NCI-H2029 treated with DMSO at 0.1 percent for 48 hours (cell line): ENCODE measurements around the gene NDUFV2.
A peak's percentile ranks its signal among the peaks of the same experiment; 100 is the strongest.
"Not testable (repeated sequence)": the region's sequence is repeated elsewhere in the genome, so short reads cannot be mapped to it uniquely, and the experiment has no call there.

Experiments
- DNase-seq: peaks from one replicate; lab custom pipeline; 2025; lab: John Stamatoyannopoulos, UW

The NDUFV2 gene

DNA sequence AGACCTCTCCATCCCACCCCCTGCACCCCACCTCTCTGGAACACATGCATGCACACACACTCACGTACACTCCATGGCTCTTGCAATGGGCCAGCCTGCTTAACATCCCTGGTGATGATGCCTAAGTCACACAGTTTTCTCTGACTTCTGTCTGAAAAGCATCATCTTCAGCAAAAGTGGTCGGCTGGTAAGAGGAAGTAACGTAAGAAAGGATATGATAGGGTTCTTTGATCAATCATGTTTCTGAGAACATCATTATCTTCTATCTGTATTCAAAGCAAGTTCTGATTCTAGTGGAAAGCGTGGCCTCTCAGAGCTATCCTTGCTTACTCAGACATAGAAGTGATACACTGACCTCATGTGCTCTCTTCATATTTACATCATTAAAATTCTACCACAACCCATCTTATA lies 11.4 kb upstream of the NDUFV2 start:
- DNase-seq = no peak

DNA sequence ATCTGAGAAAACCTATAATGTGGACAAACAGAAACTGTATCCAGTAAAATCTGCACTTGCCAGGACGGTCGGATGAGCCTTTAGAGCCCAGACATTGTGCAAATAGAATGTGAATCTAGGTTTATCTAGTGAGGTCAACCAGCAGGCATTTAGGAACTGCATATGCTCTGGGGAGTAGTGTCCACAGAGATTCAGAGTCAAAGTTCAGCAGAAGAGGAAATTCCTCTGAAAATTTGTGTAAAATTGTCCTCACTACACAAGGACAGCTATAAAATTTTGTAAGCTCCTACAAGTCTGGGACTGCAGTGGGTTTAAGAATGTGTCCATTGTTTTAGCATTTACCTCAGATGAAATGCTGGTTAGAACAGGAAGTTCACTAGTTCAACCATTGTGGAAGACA lies 9.8 kb upstream of the NDUFV2 start:
- DNase-seq = no peak

DNA sequence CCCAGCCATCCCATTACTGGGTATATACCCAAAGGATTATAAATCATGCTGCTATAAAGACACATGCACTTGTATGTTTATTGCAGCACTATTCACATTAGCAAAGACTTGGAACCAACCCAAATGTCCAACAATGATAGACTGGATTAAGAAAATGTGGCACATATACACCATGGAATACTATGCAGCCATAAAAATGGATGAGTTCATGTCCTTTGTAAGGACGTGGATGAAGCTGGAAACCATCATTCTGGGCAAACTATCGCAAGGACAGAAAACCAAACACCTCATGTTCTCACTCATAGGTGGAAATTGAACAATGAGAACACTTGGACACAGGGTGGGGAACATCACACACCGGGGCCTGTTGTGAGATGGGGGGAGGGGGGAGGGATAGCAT lies 9.4 kb upstream of the NDUFV2 start:
- not testable (repeated sequence) for DNase-seq

DNA sequence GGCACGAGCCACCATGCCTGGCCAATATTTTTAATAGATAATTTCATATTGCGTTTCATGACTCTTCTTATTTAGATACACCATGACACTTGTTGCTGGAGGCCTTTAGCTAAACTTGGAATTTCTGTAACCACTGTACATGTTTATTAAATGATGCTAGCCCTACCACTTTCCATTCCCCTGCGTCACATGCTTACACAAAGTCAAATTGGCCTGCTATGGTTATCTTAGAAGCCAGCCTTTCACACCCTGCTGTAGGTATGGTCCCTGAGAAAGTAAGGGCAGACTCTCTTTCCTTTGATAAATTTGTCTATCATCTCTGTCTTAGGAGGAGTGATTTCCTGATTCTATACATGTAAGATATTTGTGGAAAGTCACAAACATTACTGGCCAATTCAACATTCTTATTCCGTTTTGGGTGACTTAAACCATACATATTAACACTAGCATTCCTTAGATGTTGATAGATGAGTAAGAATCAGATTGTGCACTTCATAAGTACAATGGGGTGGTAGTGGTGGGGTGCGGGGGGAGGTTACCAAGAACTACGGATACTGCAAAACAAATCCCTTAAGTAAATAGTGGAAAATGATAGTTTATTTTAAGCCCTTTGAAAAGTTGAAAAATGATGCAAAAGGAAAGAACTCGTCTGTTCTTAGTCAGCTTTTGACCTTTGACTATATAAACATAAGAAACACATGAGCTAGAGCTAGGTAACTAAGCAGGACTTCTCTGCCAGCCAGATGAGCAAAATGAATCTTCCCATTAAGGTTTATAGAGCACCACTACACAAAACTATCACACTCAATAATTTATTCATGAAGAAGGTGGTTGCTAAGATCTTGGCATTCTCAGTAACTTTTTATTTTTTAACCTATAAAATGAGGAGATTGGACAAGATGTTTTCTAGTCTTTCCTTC lies 7.9 kb upstream of the NDUFV2 start:
- no peak for DNase-seq

DNA sequence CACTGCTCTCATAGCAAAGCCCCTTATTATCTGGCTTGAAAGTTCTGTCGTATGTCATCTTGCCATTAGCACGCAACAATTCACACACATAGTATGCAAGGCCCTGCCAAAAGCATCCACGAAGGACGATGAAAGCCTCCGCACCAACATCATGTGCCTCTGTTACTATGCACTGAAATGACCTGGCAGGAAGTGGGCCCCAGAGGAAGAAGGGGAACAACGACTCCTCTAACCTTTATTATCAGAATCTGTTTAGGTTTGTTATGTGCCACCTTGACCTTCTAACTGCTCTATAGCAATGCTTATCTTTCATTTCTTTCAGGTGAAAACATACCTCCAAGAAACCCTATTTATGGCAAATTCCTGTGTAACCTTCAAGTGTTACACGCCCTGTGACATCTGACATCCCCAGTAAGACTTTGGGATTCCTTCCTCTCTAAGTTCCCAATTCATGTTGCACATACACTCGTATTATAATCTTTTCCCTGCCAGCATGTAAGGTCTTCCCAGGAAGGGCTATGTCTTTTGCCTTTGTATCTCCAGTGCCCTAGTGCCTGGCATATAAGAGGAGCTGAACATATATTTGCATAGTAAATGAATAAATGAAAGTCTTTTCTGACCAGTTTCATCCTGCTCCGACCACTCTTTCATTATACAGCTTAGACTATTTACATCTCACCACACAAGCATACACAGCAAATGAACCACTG lies 7.0 kb upstream of the NDUFV2 start:
- no peak for DNase-seq

DNA sequence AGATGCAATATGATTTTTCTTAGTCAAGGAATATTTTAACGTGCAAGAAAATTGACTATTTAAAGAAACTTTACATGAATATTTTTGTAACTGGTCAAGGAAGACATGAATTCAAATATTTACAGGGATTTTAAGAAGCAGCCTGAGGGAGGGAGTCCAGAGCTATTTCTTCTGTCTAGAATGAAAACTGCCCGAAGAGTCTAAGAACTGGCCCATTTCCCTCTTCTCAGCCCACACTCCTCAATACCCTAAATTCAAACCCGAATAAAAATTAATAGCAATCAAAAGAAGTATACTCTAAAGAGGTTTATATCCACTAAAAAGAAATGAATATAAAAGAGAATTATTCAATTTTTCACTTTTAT lies 6.5 kb upstream of the NDUFV2 start:
- no peak for DNase-seq

DNA sequence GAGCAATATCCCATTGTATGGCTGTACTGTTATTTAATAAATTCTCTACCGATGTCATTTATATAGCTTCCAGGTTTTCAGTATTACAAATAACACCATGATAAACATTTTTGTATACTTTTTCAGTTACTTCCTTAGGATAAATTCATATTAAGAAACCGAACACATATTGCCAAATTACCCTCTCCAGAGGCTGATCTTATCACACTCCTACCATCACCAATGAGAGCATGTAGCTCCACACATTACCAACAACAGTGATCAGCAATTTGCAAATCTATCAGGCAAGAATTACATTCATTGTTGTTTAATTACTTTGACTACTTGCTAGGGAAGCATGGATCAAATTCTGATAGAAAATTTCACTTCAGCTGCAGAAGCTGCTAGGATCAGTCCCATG lies 5.8 kb upstream of the NDUFV2 start:
- DNase-seq = no peak

DNA sequence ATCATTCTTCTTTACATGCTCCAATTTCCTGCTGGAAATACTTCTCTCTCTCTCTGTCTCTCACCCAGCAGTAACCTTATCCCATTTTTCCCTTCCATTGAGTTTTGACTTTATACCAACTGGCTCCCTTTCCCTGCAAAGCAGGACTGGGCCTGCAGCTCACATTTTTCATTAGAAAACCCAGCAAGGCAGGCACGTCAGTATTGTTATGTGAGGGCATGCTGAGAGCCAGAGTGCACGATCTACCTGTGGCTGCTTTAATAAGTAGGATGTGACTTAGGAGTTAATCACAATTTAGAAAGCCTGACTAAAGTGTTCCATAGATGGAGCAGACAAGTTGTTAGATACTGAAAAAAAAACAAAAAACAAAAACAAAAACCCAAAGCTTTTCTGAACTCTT lies 5.2 kb upstream of the NDUFV2 start:
- DNase-seq = no peak

DNA sequence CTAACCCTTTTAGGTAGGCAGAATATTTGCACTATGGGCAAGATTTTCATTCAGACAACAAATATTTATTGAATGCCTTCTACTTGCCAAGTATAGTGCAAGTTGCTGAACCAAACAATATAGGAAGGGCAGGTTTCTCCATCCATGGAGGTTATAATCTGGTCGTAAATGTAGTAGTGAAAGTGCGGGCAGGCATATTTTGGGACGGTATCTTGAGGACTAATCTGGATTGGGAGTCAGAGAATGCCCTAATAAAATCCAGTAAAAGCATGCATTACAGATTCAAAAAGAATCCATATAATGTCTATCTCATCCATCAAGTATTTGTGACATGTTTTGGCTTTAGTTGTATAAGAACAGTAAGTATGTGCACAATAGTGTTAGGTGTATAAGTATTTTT lies 1.7 kb upstream of the NDUFV2 start:
- DNase-seq = no peak

DNA sequence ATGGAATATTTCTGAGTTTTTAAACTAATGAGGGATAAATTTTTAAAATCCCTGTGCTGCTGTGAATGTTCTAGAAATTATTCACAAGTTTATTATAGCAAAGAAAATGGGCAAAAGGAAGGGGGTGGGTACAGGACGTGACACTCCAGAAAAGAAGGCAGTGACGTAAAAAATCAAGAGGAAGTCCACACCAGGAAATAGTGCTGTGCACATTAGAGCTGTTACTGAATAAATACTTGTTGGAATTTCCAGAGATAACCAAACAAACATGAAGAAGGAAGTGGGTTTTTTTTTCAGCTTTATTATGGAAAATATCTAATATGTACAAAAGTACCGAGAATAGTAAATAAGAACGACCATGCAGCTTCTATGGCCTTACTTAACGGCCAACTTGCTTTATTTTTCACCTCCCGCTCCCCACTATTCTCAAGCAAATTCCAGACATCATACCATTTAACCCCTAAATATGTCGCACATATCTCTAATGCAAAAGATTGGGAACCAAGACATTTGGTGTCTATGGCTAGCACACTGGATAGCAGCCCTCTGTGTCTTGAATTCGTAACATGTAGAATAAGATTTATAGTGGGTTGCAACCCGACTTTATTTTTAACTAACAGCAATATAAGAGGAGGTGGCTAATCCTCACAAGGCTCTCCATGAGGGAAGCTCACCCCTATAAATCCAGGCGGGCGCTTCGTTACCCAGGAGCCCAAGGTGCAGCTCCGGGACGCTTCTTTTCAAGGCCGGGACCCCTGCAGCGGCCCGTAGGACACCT lies 580 bp upstream of the NDUFV2 start:
- peak; percentile 43 for DNase-seq

DNA sequence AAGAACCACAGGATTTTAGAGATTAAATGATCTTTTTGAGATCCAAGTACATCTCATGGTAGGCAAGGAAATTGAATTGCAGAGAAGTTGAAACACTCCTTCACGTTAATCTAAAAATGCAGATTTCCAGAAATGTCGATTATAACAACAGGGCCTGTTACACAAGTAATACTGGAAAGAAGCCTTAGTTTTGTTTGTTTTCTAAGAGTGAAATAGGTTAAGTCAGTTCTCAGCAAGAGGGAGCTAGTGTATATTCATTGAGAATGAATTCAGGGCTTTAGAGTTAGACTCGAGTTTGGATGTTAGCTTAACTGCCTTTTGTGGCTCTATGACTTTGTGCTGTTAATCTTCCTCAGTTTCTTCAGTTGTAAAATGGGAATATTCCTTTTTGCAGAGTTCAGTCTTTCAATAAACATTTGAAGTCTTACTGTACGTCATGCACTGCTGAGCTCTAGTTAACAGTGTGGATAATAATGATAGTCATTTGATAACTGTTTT lies 926 bp downstream of the NDUFV2 start:
- peak; percentile 15 for DNase-seq

DNA sequence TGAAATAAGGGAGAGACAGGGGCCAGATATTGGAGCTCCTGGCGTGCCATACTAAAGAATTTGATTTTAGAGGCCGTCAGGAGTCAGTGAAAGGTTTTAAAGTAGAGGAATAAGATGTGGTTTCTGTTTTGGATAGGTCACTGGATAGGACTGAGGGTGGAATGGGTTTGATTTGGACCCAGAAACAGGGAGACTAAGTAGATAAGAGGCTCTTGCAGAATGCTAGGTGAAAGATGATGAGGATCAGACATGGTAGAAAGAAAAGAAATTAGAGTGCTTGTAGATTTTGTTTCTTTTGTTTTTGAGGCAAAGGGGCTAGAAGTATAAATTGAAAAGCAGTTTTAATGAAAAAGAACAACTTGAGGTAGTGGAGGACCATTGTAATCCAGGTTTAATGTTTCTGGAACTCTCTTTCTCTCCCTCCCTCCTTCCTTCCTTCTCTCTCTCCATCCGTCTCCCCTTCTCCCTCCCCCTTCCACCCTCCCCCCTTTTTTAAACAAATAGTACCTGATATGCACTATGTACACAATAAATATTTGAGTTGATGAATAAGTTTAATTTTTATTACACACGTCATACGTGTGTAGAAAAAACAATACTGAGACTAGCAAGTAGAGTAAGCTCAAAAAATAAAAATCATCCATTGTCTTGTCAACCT lies 1.9 kb downstream of the NDUFV2 start:
- DNase-seq = no peak

DNA sequence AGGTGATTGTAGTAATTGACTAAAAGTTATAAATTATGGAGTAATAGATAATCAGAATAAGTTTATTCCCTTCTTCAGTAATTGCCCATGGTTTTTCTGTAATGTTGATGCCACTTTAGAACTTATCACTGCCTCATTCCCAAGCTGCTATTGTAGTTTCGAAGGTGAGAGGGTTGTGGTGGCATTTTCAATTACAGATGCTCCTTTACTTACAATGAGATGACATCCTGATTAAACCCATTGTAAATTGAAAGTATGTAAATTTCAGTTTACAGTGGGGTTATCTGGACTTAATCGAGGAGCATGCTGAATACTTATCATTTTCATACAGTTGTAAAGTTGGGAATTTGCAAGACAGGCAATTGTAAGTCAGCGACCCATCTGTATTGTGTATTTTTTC lies 2.9 kb downstream of the NDUFV2 start:
- no peak for DNase-seq

DNA sequence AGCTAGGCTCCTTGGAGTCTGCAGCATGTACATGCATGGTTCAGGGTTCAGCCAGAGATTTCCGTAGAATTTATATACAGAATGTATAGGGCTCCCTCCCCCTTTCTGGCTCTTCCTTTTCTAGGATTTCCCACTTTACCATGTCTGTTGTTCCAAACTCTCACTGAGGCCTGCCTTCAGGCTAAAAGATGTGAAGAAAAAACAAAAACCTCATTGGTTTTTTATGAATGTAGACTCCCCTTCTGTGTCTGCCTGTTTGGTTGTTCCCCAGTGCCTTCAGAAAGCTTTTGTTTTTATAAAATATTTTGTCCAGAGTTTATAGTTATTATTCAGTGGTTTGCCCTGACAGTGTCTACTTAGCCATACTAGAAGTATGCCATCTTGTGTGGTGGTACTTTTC lies 3.6 kb downstream of the NDUFV2 start:
- DNase-seq = no peak

DNA sequence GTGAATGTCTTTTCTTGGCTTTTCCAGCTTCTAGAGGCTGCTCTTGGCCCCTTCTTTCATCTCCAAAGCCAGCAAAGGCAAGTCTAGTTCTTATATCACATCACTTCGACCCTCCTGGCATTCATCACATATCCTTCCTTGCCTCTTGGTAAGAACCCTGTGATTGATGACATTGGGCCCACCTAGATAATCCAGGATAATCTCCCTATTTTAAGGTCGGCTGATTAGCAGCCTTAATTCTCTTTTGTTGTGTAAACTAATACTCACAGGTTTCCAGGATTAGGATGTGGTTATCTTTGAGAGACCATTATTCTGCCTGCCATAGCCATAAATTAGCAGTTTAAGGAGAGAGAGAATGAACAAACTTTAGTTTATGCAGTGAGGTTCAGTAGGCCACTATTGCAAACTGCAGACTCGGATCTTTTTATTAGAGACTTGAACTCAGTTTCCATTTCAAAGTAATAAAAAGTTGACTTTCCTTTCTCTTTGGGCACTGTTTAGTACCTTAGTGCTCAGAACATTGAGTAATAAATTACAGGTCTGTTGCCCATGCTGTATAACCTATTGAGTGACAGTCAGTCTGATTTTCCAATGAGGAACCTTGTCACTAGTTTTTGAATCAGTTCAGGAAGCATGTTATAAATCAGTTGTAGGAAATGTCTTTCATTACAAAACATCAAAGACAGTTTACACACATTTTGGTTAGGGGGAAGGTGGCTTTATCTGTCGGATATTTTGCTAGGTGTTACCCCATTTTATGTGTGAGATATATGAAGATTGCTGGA lies 4.5 kb downstream of the NDUFV2 start:
- no peak for DNase-seq

DNA sequence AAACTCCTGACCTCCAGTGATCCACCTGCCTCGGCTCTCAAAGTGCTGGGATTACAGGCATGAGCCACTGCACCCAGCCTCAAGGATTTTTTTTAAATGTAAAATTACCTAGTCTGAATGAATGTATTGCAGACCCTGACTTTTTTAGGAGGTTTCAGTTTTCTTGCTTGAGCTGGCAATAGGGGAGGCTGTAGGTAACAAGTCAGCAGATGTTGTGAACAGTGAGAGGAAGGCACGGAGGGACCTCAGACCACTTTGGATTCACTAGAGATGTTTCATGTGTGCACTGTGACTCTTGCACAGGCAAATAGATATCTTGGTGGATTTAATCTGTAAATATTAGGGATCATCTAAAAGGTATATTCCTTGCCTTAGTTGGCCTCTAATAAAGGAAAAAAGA lies 6.4 kb downstream of the NDUFV2 start:
- no peak for DNase-seq

DNA sequence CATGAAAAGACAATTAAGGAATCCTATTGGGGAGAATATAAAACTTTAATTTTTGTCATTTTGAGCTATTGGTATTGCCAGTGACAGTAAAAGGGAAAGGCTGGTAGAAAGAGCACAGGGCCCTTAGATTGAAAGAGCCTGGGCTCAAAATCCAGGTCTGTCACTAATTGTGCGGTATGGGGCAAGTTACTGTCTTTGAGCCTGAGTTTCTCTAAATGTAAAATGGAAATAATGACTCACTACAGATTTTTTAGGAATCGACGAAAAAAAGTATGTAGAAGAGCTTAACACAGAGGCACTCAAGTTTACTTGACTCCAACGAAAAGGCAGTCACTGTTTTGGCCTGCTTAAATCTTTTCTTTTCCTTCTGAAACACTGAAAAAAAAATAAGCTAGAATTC lies 7.0 kb downstream of the NDUFV2 start:
- no peak for DNase-seq

DNA sequence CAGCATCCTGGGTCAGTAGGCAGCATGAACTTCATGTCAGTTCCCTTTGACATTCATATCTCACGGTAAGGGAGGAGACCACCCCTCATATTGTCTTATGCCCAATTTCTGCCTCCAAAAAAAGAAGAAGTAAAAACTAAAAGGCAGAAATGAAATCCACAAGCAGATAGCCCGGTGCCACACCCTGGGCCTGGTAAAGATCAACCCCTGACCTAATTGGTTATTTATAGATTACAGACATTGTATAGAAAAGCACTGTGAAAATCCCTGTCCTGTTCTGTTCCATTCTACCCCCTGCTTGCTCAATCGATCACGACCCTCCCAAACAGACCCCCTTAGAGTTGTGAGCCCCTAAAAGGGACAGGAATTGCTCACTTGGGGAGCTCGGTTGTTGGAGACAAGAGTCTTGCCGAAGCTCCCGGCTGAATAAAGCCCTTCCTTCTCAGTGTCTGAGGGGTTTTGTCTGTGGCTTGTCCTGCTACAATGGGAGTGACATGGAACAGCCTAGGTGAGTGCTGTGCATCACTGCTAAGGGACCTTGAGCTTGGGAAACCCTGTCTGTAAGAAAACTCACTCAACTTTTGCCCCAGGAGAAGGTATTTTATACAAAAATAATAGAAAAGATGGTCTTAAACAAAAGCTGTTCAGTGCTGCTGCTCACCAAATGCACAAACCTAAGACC lies 11.1 kb downstream of the NDUFV2 start:
- DNase-seq = no peak

DNA sequence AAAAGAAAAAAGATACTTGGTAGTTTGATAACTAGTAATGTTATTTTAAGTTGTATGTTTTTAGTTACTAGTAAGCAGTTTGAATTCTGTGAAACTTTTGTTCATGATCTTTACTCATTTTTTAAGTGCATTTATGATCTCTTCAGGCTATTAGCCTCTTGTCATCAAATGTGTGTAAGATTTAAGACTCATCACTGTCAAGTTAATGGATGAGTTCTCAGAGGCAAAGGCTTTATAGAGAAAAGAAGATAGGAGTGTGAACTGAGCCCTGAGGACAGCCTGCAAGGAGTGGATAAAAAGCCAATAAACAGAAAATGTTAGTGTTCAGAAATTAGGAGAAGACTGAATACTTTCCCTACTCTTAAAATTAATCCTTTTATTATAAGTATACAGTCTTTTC lies 13.5 kb downstream of the NDUFV2 start:
- no peak for DNase-seq

DNA sequence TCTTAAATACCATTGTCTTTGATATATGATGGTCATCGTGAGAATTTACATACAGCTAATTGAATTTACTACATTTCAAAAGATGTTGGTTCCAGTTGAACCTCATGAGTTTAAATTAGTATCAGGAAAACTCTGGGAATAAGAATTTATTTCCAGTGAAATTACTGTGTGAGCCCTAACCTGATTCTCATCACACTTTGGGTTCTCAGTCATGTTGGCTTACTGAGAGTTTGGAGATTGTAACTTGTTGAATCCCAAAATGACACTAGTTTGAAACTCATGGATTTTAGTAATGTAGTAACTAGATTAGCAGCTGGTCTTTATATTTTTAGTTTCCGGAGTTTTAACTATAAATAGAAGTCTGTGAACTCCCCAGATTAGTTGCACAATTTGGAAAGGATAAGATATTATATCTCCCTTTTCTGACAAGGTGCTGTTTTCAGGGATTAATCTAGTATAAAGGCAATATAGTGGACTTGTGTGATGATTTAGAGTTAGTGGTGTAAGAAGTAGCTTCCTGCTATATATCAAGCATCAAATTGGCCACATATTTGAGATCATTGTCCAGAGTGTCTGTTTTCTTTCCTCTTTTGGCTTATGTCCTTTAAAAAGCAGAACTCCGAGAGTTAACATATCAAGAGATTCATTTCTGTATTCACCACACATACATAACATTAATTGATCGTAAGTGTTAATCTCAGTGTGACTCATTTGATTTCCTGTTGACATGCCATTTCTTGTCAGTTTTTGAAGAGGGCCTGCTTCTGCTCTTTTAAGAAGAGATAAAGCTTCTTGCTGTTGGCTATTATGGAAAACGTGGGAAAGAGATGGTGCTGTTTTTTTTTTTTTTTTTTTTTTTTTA lies 15.7 kb downstream of the NDUFV2 start:
- no peak for DNase-seq
